Spleen (tissue), 11 donors: Measurements from ENCODE around the gene RRAS2. TPM values are rescaled to one million over a fixed set of nuclear protein-coding genes. Genes with fewer than 3 reads are reported as not detected.

Experiments used
- DNase-seq: peaks from one replicate; pipeline ENCODE4 v3.0.0-alpha.2; 2020
- H3K27ac ChIP-seq, 8 donors: fragments of 200-600 bp; sonication (generic) in 7 of 8; 1 replicate in 4 of 8; 2 replicates in 4 of 8; pipeline versions ENCODE4 v1.5.0 to v1.8.0; 2016 to 2021; ENCODE audit warnings: inconsistent platforms in 4 of 8, mild to moderate bottlenecking in 4 of 8, moderate library complexity in 1 of 8
- H3K27me3 ChIP-seq, 7 donors: fragments of 200-600 bp; sonication (generic) in 6 of 7; replicated peaks in 1 of 7; 1 replicate in 4 of 7; 2 replicates in 3 of 7; pipeline versions ENCODE4 v1.5.0 to v1.8.0; 2016 to 2021; ENCODE audit warnings: inconsistent platforms in 3 of 7, mild to moderate bottlenecking in 1 of 7
- H3K36me3 ChIP-seq, 6 donors: fragments of 200-600 bp; sonication (generic) in 5 of 6; 1 replicate in 4 of 6; 2 replicates in 2 of 6; pipeline versions ENCODE4 v1.5.0 to v1.8.0; 2016 to 2021; ENCODE audit warnings: inconsistent platforms in 2 of 6
- H3K4me1 ChIP-seq, 6 donors: fragments of 200-600 bp; sonication (generic) in 5 of 6; 1 replicate in 3 of 6; 2 replicates in 3 of 6; pipeline versions ENCODE4 v1.5.0 to v1.8.0; 2016 to 2021; ENCODE audit warnings: inconsistent platforms in 3 of 6
- H3K4me3 ChIP-seq, 8 donors: fragments of 200-600 bp; sonication (generic) in 7 of 8; 1 replicate in 4 of 8; 2 replicates in 4 of 8; pipeline versions ENCODE4 v1.5.0 to v1.8.0; 2016 to 2021; ENCODE audit warnings: inconsistent platforms in 4 of 8, mild to moderate bottlenecking in 4 of 8, moderate library complexity in 2 of 8
- H3K9me3 ChIP-seq, 8 donors: fragments of 200-600 bp; sonication (generic) in 7 of 8; 1 replicate in 4 of 8; 2 replicates in 4 of 8; pipeline versions ENCODE4 v1.5.0 to v1.8.0; 2016 to 2021; ENCODE audit warnings: inconsistent platforms in 4 of 8
- POLR2A ChIP-seq, 3 donors: fragments of 450-650 bp; IDR thresholded peaks; one replicate each; pipeline ENCODE4 v1.5.1; 2017; ENCODE audit warnings: antibody characterized with exemption in 3 of 3, mild to moderate bottlenecking in 1 of 3
- POLR2AphosphoS5 ChIP-seq, 3 donors: sonication (generic); formaldehyde crosslinking; IDR thresholded peaks; one replicate each; pipeline ENCODE4 v1.5.1; 2017; ENCODE audit warnings: antibody characterized with exemption in 3 of 3
- WGBS, 5 donors: extraction: QIAGEN DNeasy Blood & Tissue Kit in 3 of 5; methylation state at CpG; one replicate each; pipeline versions ENCODE4 v1.1.5 to v1.1.7; 2013 to 2018; 5-methylcytosine and 5-hydroxymethylcytosine counted together
- intact Hi-C: fragments of 100-400 bp; cut with DNase I; formaldehyde crosslinking; loops from one replicate; pipeline ENCODE4 v1.15.0; 2023; ENCODE audit warnings: low total_unique reads
- polyA plus RNA-seq, 3 donors: library from polyadenylated mRNA; stranded (reverse); fragments of 200-250 nt; gene quantifications; one replicate each; pipeline ENCODE4 v1.2.1, GENCODE V29; 2013
- total RNA-seq, 7 donors: library from RNA; depleted of rRNA in 3 of 7; stranded (reverse); fragments of >200 nt in 3 of 7; fragmentation: NEBNext Ultra II Directional in 4 of 7; extraction: Animal tissue kit (Norgen Biotek cat#: 25700) in 4 of 7; gene quantifications; one replicate each; pipeline versions ENCODE4 v1.1.0 to v1.2.1, GENCODE V29; 2016 to 2021
- TF ChIP-seq, protein P1 (sequence below), 11 experiments: fragments of 200-600 bp in 7 of 11; fragments of 450-650 bp in 4 of 11; sonication (generic) in 4 of 11; IDR thresholded peaks in 8 of 11; conservative IDR thresholded peaks in 3 of 11; 1 replicate in 7 of 11; 2 replicates in 4 of 11; pipeline versions ENCODE4 v1.4.0 to v1.8.0; 2016 to 2021; ENCODE audit warnings: antibody characterized with exemption in 11 of 11, inconsistent platforms in 4 of 11, mild to moderate bottlenecking in 1 of 11
- donor health status: healthy with polysubstance abuse.
- donor health status: DM: no; HTN: no; CAD: no; lungs with moderate emphysema.
- donor health status: DM: no; HTN: no; CAD: no.
- donor health status: Bipolar disorder and iron deficiency.
- donor health status: healthy.
- donor health status: DM: no; HTN: no; CAD: no.
- donor health status: DM: yes; HTN: yes; CAD: no.

The RRAS2 gene
- total and polyA plus RNA-seq, 10 donors: 23.7 to 45.8 (median 36.9) TPM

- no peak overlapping the region for H3K4me3 ChIP-seq
- no peaks in the 10 kb centered on the region for H3K9me3 ChIP-seq
- H3K27ac ChIP-seq: peak overlapping the region in 2 of 8 donors; percentile 4 to 55
- H3K4me1 ChIP-seq: peaks cover 14 to 99% (median 61%) of the 10 kb centered on the region in 6 donors
- no peaks in the 10 kb centered on the region for H3K36me3 ChIP-seq
- TF ChIP-seq, protein P1, sequence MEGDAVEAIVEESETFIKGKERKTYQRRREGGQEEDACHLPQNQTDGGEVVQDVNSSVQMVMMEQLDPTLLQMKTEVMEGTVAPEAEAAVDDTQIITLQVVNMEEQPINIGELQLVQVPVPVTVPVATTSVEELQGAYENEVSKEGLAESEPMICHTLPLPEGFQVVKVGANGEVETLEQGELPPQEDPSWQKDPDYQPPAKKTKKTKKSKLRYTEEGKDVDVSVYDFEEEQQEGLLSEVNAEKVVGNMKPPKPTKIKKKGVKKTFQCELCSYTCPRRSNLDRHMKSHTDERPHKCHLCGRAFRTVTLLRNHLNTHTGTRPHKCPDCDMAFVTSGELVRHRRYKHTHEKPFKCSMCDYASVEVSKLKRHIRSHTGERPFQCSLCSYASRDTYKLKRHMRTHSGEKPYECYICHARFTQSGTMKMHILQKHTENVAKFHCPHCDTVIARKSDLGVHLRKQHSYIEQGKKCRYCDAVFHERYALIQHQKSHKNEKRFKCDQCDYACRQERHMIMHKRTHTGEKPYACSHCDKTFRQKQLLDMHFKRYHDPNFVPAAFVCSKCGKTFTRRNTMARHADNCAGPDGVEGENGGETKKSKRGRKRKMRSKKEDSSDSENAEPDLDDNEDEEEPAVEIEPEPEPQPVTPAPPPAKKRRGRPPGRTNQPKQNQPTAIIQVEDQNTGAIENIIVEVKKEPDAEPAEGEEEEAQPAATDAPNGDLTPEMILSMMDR (IDR thresholded peaks at IDR 0.05 in 8 of 11, conservative IDR thresholded peaks at IDR 0.05 in 3 of 11): no peak
- TF ChIP-seq POLR2AphosphoS5 (IDR thresholded peaks at IDR 0.05): no peak
- TF ChIP-seq POLR2A (IDR thresholded peaks at IDR 0.05): no peak
- 76 to 85% (median 82%) methylated on average over 7 of the region's 7 CpGs for WGBS, 5 donors
- no peak for DNase-seq
- H3K27me3 ChIP-seq: no peaks in the 10 kb centered on the region
- intact Hi-C loops: no loop called here
These were observed 41.2 kb downstream of the RRAS2 start for GRCh38 chr11:14317659-14318325.

- no peak overlapping the region for H3K4me3 ChIP-seq
- intact Hi-C loops: no loop called here
- TF ChIP-seq POLR2AphosphoS5 (IDR thresholded peaks at IDR 0.05) (no peak), POLR2A (IDR thresholded peaks at IDR 0.05) (no peak)
- TF ChIP-seq, protein P1 (IDR thresholded peaks at IDR 0.05 in 8 of 11, conservative IDR thresholded peaks at IDR 0.05 in 3 of 11): no peak
- no peaks in the 10 kb centered on the region for H3K27me3 ChIP-seq
- no peaks in the 10 kb centered on the region for H3K9me3 ChIP-seq
- H3K4me1 ChIP-seq: peaks cover 20 to 99% (median 72%) of the 10 kb centered on the region in 6 donors
- DNase-seq: no peak
- H3K27ac ChIP-seq: peak overlapping the region in 6 of 8 donors; percentile 52 to 83 (median 72)
- no peaks in the 10 kb centered on the region for H3K36me3 ChIP-seq
- 61 to 76% (median 69%) methylated on average over 2 of the region's 2 CpGs for whole genome bisulfite sequencing, 5 donors
These were observed 43.9 kb downstream of the RRAS2 start for GRCh38 chr11:14315130-14315529.

DNA sequence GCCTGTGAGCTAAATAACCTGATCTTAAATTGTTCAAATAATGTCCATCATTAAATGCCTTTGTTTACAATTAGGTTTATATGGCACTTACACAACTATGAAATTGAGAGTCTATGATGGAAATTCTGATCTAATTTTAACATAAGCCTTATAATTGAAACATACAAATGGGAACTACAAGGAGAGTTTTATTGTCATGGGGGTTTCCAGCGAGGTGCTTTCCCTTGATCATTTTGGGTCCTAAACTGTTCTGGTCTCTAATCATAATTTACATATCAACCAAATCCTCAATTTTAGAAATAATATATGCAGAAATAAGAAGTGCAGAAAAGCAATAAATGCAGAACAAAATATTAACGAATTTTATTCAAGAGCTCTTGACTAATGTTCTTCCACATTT, 44.9 kb downstream of the RRAS2 start:
- no peaks in the 10 kb centered on the region for H3K9me3 ChIP-seq
- H3K27me3 ChIP-seq: no peaks in the 10 kb centered on the region
- H3K27ac ChIP-seq: peak overlapping the region in 6 of 8 donors; percentile 52 to 83 (median 72)
- no peak for DNase-seq
- intact Hi-C loops: no loop called here
- no peaks in the 10 kb centered on the region for H3K36me3 ChIP-seq
- no peak for TF ChIP-seq POLR2A (IDR thresholded peaks at IDR 0.05)
- TF ChIP-seq, protein P1 (IDR thresholded peaks at IDR 0.05 in 8 of 11, conservative IDR thresholded peaks at IDR 0.05 in 3 of 11): no peak
- peaks cover 28 to 100% (median 73%) of the 10 kb centered on the region in 6 donors for H3K4me1 ChIP-seq
- H3K4me3 ChIP-seq: no peak overlapping the region
- WGBS, 5 donors: 52 to 68% (median 59%) methylated on average over 2 of the region's 2 CpGs

GRCh38 chr11:14312736-14313438, 46.1 kb downstream of the RRAS2 start:
- intact Hi-C loops: no loop called here
- no peak overlapping the region for H3K4me3 ChIP-seq
- peak overlapping the region in 7 of 8 donors; percentile 33 to 83 (median 61) for H3K27ac ChIP-seq
- DNase-seq: no peak
- no peaks in the 10 kb centered on the region for H3K27me3 ChIP-seq
- 75 to 86% (median 76%) methylated on average over 4 of the region's 4 CpGs for WGBS, 5 donors
- H3K4me1 ChIP-seq: peaks cover 17 to 100% (median 74%) of the 10 kb centered on the region in 6 donors
- no peaks in the 10 kb centered on the region for H3K9me3 ChIP-seq
- H3K36me3 ChIP-seq: no peaks in the 10 kb centered on the region
- TF ChIP-seq POLR2A (IDR thresholded peaks at IDR 0.05): no peak
- no peak for TF ChIP-seq POLR2AphosphoS5 (IDR thresholded peaks at IDR 0.05)
- TF ChIP-seq, protein P1 (IDR thresholded peaks at IDR 0.05 in 8 of 11, conservative IDR thresholded peaks at IDR 0.05 in 3 of 11): no peak
